ENCODE measurements around the gene DEFB108B.
"Not testable (repeated sequence)": the region's sequence is repeated elsewhere in the genome, so short reads cannot be mapped to it uniquely, and the experiment has no call there.

- TF ChIP-seq POLR2AphosphoS5 (IDR thresholded peaks at IDR 0.05; ENCODE audit: low read depth, low read length); TAF1 (IDR thresholded peaks at IDR 0.05; ENCODE audit: borderline replicate concordance, low read depth, low read length): not testable (repeated sequence)
Measured at GRCh38 chr11:71853895-71854294, 20.9 kb downstream of the DEFB108B start.

Data from GM12892 (cell line).